GM12878 (cell line): ENCODE results near the gene AADAT.

Experiments
- ASH2L ChIP-seq: fragments of 300-600, 200-600 bp; sonication (generic); IDR thresholded peaks from 2 replicates; pipeline ENCODE4 v1.6.1; 2017; ENCODE audit warnings: low read depth, mild to moderate bottlenecking, borderline replicate concordance
- CUX1 ChIP-seq: IDR thresholded peaks from 2 replicates; pipeline ENCODE4 v1.6.1; 2012; ENCODE audit warnings: improper control_type of control experiment, low read depth, low read length; ENCODE audit not compliant: insufficient replicate concordance
- E2F8 ChIP-seq: fragments of 450-650 bp; IDR thresholded peaks from 2 replicates; pipeline ENCODE4 v1.6.1; 2018; ENCODE audit warnings: mild to moderate bottlenecking, low read depth, moderate library complexity; ENCODE audit not compliant: partially characterized antibody
- EZH2 ChIP-seq: IDR thresholded peaks from 2 replicates; pipeline ENCODE4 v1.6.1; 2012; ENCODE audit warnings: low read depth, mild to moderate bottlenecking, control low read depth, inconsistent platforms, low read length, borderline replicate concordance; ENCODE audit not compliant: control insufficient read depth
- FOXK2 ChIP-seq: fragments of 450-650 bp; IDR thresholded peaks from 2 replicates; pipeline ENCODE4 v1.6.1; 2017; ENCODE audit warnings: mild to moderate bottlenecking, moderate library complexity
- SREBF2 ChIP-seq: IDR thresholded peaks from 2 replicates; pipeline ENCODE4 v1.6.1; 2012; ENCODE audit warnings: mild to moderate bottlenecking, low read length
- TBL1XR1 ChIP-seq: IDR thresholded peaks from 2 replicates; pipeline ENCODE4 v1.6.1; 2012; ENCODE audit warnings: low read depth, low read length, improper control_type of control experiment
- TF ChIP-seq, protein P1 (sequence below), 3 experiments: IDR thresholded peaks in 2 of 3; conservative IDR thresholded peaks in 1 of 3; 2 replicates each; pipeline ENCODE4 v1.5.1; 2011; ENCODE audit warnings: low read depth in 3 of 3, low read length in 3 of 3, mild to moderate bottlenecking in 3 of 3, control low read depth in 2 of 3, moderate library complexity in 2 of 3, inconsistent platforms in 1 of 3, mixed read lengths in 1 of 3; ENCODE audit not compliant: control insufficient read depth in 2 of 3, insufficient read depth in 1 of 3; ENCODE audit errors: extremely low read depth in 1 of 3

DNA sequence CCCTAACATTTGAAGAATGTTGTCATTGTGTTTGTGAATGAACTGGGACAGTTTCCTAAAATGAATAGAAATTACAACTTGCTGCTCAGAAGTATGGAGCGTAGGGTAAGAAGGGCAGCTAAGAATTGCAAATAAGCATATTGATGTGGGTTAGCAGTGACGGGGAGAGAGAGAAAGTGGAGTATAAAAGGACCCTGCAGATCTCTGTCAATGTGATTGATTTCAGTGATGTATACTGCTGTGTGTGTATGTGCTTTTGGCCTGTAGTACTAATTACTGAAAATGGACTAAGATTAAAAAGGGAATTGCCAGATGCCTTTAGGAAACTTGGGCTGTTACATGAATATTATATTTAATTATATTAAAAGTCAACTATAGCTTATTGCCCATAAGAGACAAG lies 55.8 kb downstream of the AADAT start:
- TF ChIP-seq, protein P1, sequence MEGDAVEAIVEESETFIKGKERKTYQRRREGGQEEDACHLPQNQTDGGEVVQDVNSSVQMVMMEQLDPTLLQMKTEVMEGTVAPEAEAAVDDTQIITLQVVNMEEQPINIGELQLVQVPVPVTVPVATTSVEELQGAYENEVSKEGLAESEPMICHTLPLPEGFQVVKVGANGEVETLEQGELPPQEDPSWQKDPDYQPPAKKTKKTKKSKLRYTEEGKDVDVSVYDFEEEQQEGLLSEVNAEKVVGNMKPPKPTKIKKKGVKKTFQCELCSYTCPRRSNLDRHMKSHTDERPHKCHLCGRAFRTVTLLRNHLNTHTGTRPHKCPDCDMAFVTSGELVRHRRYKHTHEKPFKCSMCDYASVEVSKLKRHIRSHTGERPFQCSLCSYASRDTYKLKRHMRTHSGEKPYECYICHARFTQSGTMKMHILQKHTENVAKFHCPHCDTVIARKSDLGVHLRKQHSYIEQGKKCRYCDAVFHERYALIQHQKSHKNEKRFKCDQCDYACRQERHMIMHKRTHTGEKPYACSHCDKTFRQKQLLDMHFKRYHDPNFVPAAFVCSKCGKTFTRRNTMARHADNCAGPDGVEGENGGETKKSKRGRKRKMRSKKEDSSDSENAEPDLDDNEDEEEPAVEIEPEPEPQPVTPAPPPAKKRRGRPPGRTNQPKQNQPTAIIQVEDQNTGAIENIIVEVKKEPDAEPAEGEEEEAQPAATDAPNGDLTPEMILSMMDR (IDR thresholded peaks at IDR 0.05 in 2 of 3, conservative IDR thresholded peaks at IDR 0.05 in 1 of 3; ENCODE audit: control insufficient read depth in 2 of 3, extremely low read depth in 1 of 3, insufficient read depth in 1 of 3, low read depth in 3 of 3, low read length in 3 of 3): no peak
- TF ChIP-seq TBL1XR1 (no peak), SREBF2 (no peak), CUX1 (no peak), FOXK2 (no peak), E2F8 (no peak), ASH2L (no peak), EZH2 (no peak)
